ENCODE data around the gene DOCK8. TPM values are rescaled to one million over a fixed set of nuclear protein-coding genes. Genes with fewer than 3 reads are reported as not detected.
A peak's percentile ranks its signal among the peaks of the same experiment; 100 is the strongest.

DOCK8 gene
- total RNA-seq, 1 experiment from 2014 or later = 39.1 TPM

GRCh38 chr9:488448-488847 lies 273.8 kb downstream of the DOCK8 start:
- Histone ChIP-seq H3K9ac (ENCODE audit: low read length) (no peak overlapping the region), H3K79me2 (ENCODE audit: low read length) (no peaks in the 10 kb centered on the region), H3K27ac (ENCODE audit: low read length) (no peak overlapping the region), H3K4me1 (ENCODE audit: low read length) (no peaks in the 10 kb centered on the region), H3K9me3 (ENCODE audit: low read length) (no peaks in the 10 kb centered on the region), H2AFZ (ENCODE audit: low read length) (no peak overlapping the region), H3K9me2 (replicated peaks; ENCODE audit: insufficient read depth, low read length) (no peaks in the 10 kb centered on the region), H3K4me2 (ENCODE audit: low read depth, low read length, poor library complexity, severe bottlenecking) (no peak overlapping the region), H3K27me3 (ENCODE audit: low read length) (no peaks in the 10 kb centered on the region), H4K20me1 (ENCODE audit: insufficient read depth, low read depth, low read length) (no peaks in the 10 kb centered on the region), H3K36me3 (ENCODE audit: insufficient read depth, low read length) (no peaks in the 10 kb centered on the region), H3K4me3 (ENCODE audit: low read length) (no peak overlapping the region)
- no peak for DNase-seq

GRCh38 chr9:489198-490197 lies 274.8 kb downstream of the DOCK8 start:
- no peak for DNase-seq
- H3K27me3 ChIP-seq (ENCODE audit: low read length) = no peaks in the 10 kb centered on the region
- no peak overlapping the region for H3K9ac ChIP-seq (ENCODE audit: low read length)
- H3K4me2 ChIP-seq (ENCODE audit: low read depth, low read length, poor library complexity, severe bottlenecking) = no peak overlapping the region
- no peaks in the 10 kb centered on the region for H3K9me2 ChIP-seq (replicated peaks; ENCODE audit: insufficient read depth, low read length)
- H4K20me1 ChIP-seq (ENCODE audit: insufficient read depth, low read depth, low read length) = no peaks in the 10 kb centered on the region
- no peaks in the 10 kb centered on the region for H3K36me3 ChIP-seq (ENCODE audit: insufficient read depth, low read length)
- H3K4me3 ChIP-seq (ENCODE audit: low read length) = no peak overlapping the region
- H2AFZ ChIP-seq (ENCODE audit: low read length) = no peak overlapping the region
- H3K79me2 ChIP-seq (ENCODE audit: low read length) = no peaks in the 10 kb centered on the region
- H3K27ac ChIP-seq (ENCODE audit: low read length) = no peak overlapping the region
- H3K4me1 ChIP-seq (ENCODE audit: low read length) = no peaks in the 10 kb centered on the region
- no peaks in the 10 kb centered on the region for H3K9me3 ChIP-seq (ENCODE audit: low read length)

- H3K4me3 ChIP-seq (ENCODE audit: low read length) = no peak overlapping the region
- no peaks in the 10 kb centered on the region for H3K9me3 ChIP-seq (ENCODE audit: low read length)
- DNase-seq = no peak
- H3K27ac ChIP-seq (ENCODE audit: low read length) = no peak overlapping the region
- H3K4me1 ChIP-seq (ENCODE audit: low read length) = no peaks in the 10 kb centered on the region
- no peak overlapping the region for H2AFZ ChIP-seq (ENCODE audit: low read length)
- H3K36me3 ChIP-seq (ENCODE audit: insufficient read depth, low read length) = no peaks in the 10 kb centered on the region
- H3K27me3 ChIP-seq (ENCODE audit: low read length) = no peaks in the 10 kb centered on the region
- H3K9ac ChIP-seq (ENCODE audit: low read length) = no peak overlapping the region
- no peaks in the 10 kb centered on the region for H3K9me2 ChIP-seq (replicated peaks; ENCODE audit: insufficient read depth, low read length)
- no peaks in the 10 kb centered on the region for H3K79me2 ChIP-seq (ENCODE audit: low read length)
- H3K4me2 ChIP-seq (ENCODE audit: low read depth, low read length, poor library complexity, severe bottlenecking) = no peak overlapping the region
- H4K20me1 ChIP-seq (ENCODE audit: insufficient read depth, low read depth, low read length) = no peaks in the 10 kb centered on the region
Observed at GRCh38 chr9:494764-495163, 280.1 kb downstream of the DOCK8 start.

- Histone ChIP-seq H3K36me3 (ENCODE audit: insufficient read depth, low read length) (no peaks in the 10 kb centered on the region), H3K27ac (ENCODE audit: low read length) (no peak overlapping the region), H3K4me3 (ENCODE audit: low read length) (no peak overlapping the region), H3K4me1 (ENCODE audit: low read length) (no peaks in the 10 kb centered on the region), H4K20me1 (ENCODE audit: insufficient read depth, low read depth, low read length) (no peaks in the 10 kb centered on the region), H3K9me2 (replicated peaks; ENCODE audit: insufficient read depth, low read length) (no peaks in the 10 kb centered on the region), H3K9ac (ENCODE audit: low read length) (no peak overlapping the region), H3K4me2 (ENCODE audit: low read depth, low read length, poor library complexity, severe bottlenecking) (no peak overlapping the region), H3K79me2 (ENCODE audit: low read length) (no peaks in the 10 kb centered on the region), H2AFZ (ENCODE audit: low read length) (no peak overlapping the region), H3K27me3 (ENCODE audit: low read length) (no peaks in the 10 kb centered on the region), H3K9me3 (ENCODE audit: low read length) (no peaks in the 10 kb centered on the region)
- no peak for DNase-seq
Observed at GRCh38 chr9:495739-496138, 281.1 kb downstream of the DOCK8 start.

GRCh38 chr9:503326-503725 lies 288.7 kb downstream of the DOCK8 start:
- H3K9ac ChIP-seq (ENCODE audit: low read length) = peak overlapping the region; percentile 82
- peaks cover 26% of the 10 kb centered on the region for H3K4me1 ChIP-seq (ENCODE audit: low read length)
- H3K9me3 ChIP-seq (ENCODE audit: low read length) = no peaks in the 10 kb centered on the region
- peak; percentile 45 for DNase-seq
- peak overlapping the region; percentile 99 for H2AFZ ChIP-seq (ENCODE audit: low read length)
- H3K36me3 ChIP-seq (ENCODE audit: insufficient read depth, low read length) = peaks cover 4% of the 10 kb centered on the region; the same call in 1 of the 2 replicates
- no peaks in the 10 kb centered on the region for H3K27me3 ChIP-seq (ENCODE audit: low read length)
- H3K9me2 ChIP-seq (replicated peaks; ENCODE audit: insufficient read depth, low read length) = no peaks in the 10 kb centered on the region
- peak overlapping the region; percentile 66 for H3K27ac ChIP-seq (ENCODE audit: low read length)
- peak overlapping the region; percentile 92 for H3K4me2 ChIP-seq (ENCODE audit: low read depth, low read length, poor library complexity, severe bottlenecking)
- peaks cover 37% of the 10 kb centered on the region for H3K79me2 ChIP-seq (ENCODE audit: low read length)
- no peaks in the 10 kb centered on the region for H4K20me1 ChIP-seq (ENCODE audit: insufficient read depth, low read depth, low read length)
- H3K4me3 ChIP-seq (ENCODE audit: low read length) = peak overlapping the region; percentile 77

GRCh38 chr9:503881-504852 lies 289.5 kb downstream of the DOCK8 start, which contains the start of gene KANK1:
Gene KANK1, plus strand, starts transcription at chr9:504695.
- Histone ChIP-seq H3K4me3 (ENCODE audit: low read length) (peak within 1 kb of the TSS; percentile 77), H3K27me3 (ENCODE audit: low read length) (no peaks in the 10 kb centered on the region), H3K9me3 (ENCODE audit: low read length) (no peaks in the 10 kb centered on the region), H3K4me1 (ENCODE audit: low read length) (peaks cover 26% of the 10 kb centered on the region), H4K20me1 (ENCODE audit: insufficient read depth, low read depth, low read length) (no peaks in the 10 kb centered on the region), H3K36me3 (ENCODE audit: insufficient read depth, low read length) (peaks cover 6% of the 10 kb centered on the region; the same call in 1 of the 2 replicates), H3K9ac (ENCODE audit: low read length) (peak within 1 kb of the TSS; percentile 82), H3K9me2 (replicated peaks; ENCODE audit: insufficient read depth, low read length) (no peaks in the 10 kb centered on the region), H2AFZ (ENCODE audit: low read length) (peak within 1 kb of the TSS; percentile 99), H3K4me2 (ENCODE audit: low read depth, low read length, poor library complexity, severe bottlenecking) (peak within 1 kb of the TSS; percentile 92), H3K79me2 (ENCODE audit: low read length) (peaks cover 45% of the 10 kb centered on the region), H3K27ac (ENCODE audit: low read length) (peak within 1 kb of the TSS; percentile 83)
- DNase-seq = peak; percentile 92

GRCh38 chr9:504921-505740 lies 290.5 kb downstream of the DOCK8 start:
- H2AFZ ChIP-seq (ENCODE audit: low read length) = no peak overlapping the region
- peaks cover 26% of the 10 kb centered on the region for H3K4me1 ChIP-seq (ENCODE audit: low read length)
- DNase-seq = peak; percentile 54
- H4K20me1 ChIP-seq (ENCODE audit: insufficient read depth, low read depth, low read length) = no peaks in the 10 kb centered on the region
- no peaks in the 10 kb centered on the region for H3K9me3 ChIP-seq (ENCODE audit: low read length)
- no peaks in the 10 kb centered on the region for H3K27me3 ChIP-seq (ENCODE audit: low read length)
- H3K4me2 ChIP-seq (ENCODE audit: low read depth, low read length, poor library complexity, severe bottlenecking) = peak overlapping the region; percentile 72
- peaks cover 10% of the 10 kb centered on the region; the same call in 1 of the 2 replicates for H3K36me3 ChIP-seq (ENCODE audit: insufficient read depth, low read length)
- peaks cover 55% of the 10 kb centered on the region for H3K79me2 ChIP-seq (ENCODE audit: low read length)
- H3K9me2 ChIP-seq (replicated peaks; ENCODE audit: insufficient read depth, low read length) = no peaks in the 10 kb centered on the region
- H3K27ac ChIP-seq (ENCODE audit: low read length) = peak overlapping the region; percentile 83
- H3K9ac ChIP-seq (ENCODE audit: low read length) = peak overlapping the region; percentile 82
- H3K4me3 ChIP-seq (ENCODE audit: low read length) = peak overlapping the region; percentile 77

Measured in Karpas-422 (cell line).